NT2/D1 (cell line): Measurements from ENCODE around the gene CNGA2.

Source experiments
- DNase-seq: peaks from one replicate; pipeline ENCODE4 v3.0.0-alpha.2; 2011; ENCODE audit warnings: low read depth, low spot score
- H3K27me3 ChIP-seq: 2 replicates; pipeline ENCODE4 v1.6.0; 2011; ENCODE audit warnings: mild to moderate bottlenecking; ENCODE audit not compliant: insufficient read length, insufficient read depth
- H3K36me3 ChIP-seq: 2 replicates; pipeline ENCODE4 v1.6.1; 2011; ENCODE audit warnings: mild to moderate bottlenecking, low read length, mixed read lengths; ENCODE audit not compliant: insufficient read depth, insufficient read length
- H3K4me1 ChIP-seq: 2 replicates; pipeline ENCODE4 v1.5.1; 2011; ENCODE audit not compliant: insufficient read depth, insufficient read length
- H3K4me3 ChIP-seq: 2 replicates; pipeline ENCODE4 v1.5.1; 2011; ENCODE audit warnings: low read depth; ENCODE audit not compliant: insufficient read length
- H3K9ac ChIP-seq: 2 replicates; pipeline ENCODE4 v1.6.0; 2011; ENCODE audit warnings: low read depth; ENCODE audit not compliant: insufficient read length
- H3K9me3 ChIP-seq: 2 replicates; pipeline ENCODE4 v1.5.1; 2011; ENCODE audit warnings: mild to moderate bottlenecking, low read length; ENCODE audit not compliant: insufficient read depth
- SUZ12 ChIP-seq: IDR thresholded peaks from 2 replicates; pipeline ENCODE4 v1.6.1; 2011; ENCODE audit not compliant: insufficient read length, insufficient read depth; ENCODE audit errors: extremely low read depth
- YY1 ChIP-seq: IDR thresholded peaks from 2 replicates; pipeline ENCODE4 v1.6.1; 2011; ENCODE audit not compliant: insufficient read length, insufficient read depth
- ZNF274 ChIP-seq: IDR thresholded peaks from 2 replicates; pipeline ENCODE4 v1.6.1; 2011; ENCODE audit warnings: mild to moderate bottlenecking, low read depth, low read length

Gene CNGA2

DNA sequence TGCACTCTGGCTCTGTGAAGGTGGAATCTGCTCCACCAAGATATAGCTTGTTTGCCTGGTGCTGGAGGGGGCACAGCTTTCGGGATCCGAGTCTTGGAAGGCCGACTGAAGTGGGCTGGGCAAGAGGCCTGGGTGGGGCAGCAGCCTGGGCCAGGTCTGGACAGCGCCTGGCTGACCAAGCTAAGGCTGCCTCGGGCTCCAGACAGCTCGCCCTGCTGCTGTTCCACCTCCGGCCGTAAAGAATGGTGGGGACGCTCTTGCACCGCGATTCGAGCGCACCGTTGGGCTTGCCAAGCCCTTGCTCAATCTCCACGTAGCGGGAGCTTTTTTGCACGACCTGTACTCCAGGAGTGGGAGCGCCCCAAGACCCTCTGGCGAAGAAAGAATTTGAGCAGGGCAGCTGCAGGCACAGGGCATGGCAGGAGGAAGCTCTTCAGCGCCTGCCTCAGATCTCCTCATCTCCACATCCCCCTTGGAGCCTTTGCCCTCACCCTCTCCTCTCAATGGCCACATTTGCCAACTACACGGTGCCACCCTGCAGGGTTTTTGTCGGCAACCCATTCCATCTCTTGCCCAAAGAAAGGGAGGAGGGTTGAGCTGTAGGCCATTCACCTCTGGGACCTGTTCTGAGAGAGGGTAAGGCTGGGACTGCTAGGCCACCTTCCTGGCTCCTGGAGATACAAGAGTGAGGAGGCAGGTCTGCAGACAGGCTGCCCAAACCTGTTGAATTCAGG is 18.9 kb downstream of the CNGA2 start:
- no peak for TF ChIP-seq ZNF274
- TF ChIP-seq SUZ12: no peak
- no peak for TF ChIP-seq YY1
- Histone ChIP-seq H3K4me1 (no peaks in the 10 kb centered on the region), H3K36me3 (no peaks in the 10 kb centered on the region), H3K27me3 (no peaks in the 10 kb centered on the region), H3K9ac (no peak overlapping the region), H3K9me3 (no peaks in the 10 kb centered on the region), H3K4me3 (no peak overlapping the region)
- no peak for DNase-seq

DNA sequence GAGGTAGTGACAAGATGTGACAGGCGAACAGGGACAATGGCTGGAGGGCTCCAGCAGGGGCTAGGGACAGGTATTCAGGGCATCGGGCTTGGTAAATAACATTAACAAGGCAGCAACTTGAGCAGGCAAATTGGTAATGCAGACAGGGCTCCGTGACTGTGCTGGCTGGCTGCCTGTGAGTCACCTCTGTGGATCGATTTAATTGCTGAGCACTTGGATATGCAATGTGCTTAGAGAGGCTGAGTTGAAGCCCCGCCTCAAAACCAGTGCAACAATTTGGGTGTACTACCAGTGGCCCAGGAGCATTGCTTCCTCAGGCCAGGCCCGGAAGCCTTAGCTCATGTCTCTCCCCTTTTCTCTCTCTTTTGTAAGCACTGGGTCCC is 19.5 kb downstream of the CNGA2 start:
- no peaks in the 10 kb centered on the region for H3K27me3 ChIP-seq
- H3K4me3 ChIP-seq: no peak overlapping the region
- H3K9me3 ChIP-seq: no peaks in the 10 kb centered on the region
- H3K4me1 ChIP-seq: no peaks in the 10 kb centered on the region
- TF ChIP-seq YY1 (no peak), SUZ12 (no peak), ZNF274 (no peak)
- H3K36me3 ChIP-seq: no peaks in the 10 kb centered on the region
- no peak for DNase-seq
- H3K9ac ChIP-seq: no peak overlapping the region

- no peaks in the 10 kb centered on the region for H3K9me3 ChIP-seq
- TF ChIP-seq YY1: no peak
- no peak for TF ChIP-seq SUZ12
- no peak for TF ChIP-seq ZNF274
- no peaks in the 10 kb centered on the region for H3K27me3 ChIP-seq
- H3K36me3 ChIP-seq: no peaks in the 10 kb centered on the region
- no peak for DNase-seq
- no peak overlapping the region for H3K4me3 ChIP-seq
- no peak overlapping the region for H3K9ac ChIP-seq
- no peaks in the 10 kb centered on the region for H3K4me1 ChIP-seq
Measured at GRCh38 chrX:151754641-151755215, 20.2 kb downstream of the CNGA2 start.

DNA sequence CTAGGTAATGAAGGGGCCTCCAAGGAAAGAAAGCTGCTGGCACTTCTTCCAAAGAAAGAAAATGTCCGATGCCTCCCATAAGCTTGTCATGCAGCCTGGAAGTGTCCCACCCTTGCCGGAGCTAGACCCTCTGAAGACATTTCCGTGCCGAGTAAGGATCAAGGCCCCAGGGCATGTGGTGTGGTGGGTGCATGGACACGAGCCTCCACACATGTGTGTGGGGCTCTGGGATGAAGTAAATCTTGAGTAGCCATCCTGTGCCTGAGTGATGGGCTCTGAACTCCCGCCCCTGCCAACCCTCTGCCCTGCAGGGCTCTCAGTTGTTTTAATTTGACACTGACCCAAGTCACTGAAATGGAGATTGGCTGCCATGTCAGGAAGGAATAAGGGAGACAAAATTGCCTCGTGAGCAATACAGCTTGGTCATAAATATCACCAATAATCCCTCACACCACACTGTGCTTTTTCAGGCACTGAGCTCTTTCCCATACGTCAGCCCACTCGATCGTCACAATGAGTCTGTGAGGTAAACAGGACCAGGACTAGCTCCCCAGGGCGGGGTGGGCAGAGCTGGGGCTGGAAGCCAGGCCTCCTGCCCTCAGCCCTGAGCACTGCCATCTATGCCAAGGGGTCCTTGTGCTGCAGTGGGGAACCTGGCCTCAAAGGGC is 24.6 kb downstream of the CNGA2 start:
- no peak for TF ChIP-seq ZNF274
- no peak for TF ChIP-seq SUZ12
- H3K4me1 ChIP-seq: no peaks in the 10 kb centered on the region
- no peaks in the 10 kb centered on the region for H3K9me3 ChIP-seq
- H3K36me3 ChIP-seq: no peaks in the 10 kb centered on the region
- H3K4me3 ChIP-seq: no peak overlapping the region
- H3K27me3 ChIP-seq: no peaks in the 10 kb centered on the region
- H3K9ac ChIP-seq: no peak overlapping the region
- no peak for DNase-seq

GRCh38 chrX:151762802-151763201 is 28.3 kb downstream of the CNGA2 start:
- H3K27me3 ChIP-seq: no peaks in the 10 kb centered on the region
- DNase-seq: no peak
- no peak for TF ChIP-seq SUZ12
- no peak for TF ChIP-seq ZNF274
- TF ChIP-seq YY1: no peak

GRCh38 chrX:151763711-151764110 is 29.2 kb downstream of the CNGA2 start:
- H3K27me3 ChIP-seq: no peaks in the 10 kb centered on the region
- no peaks in the 10 kb centered on the region for H3K9me3 ChIP-seq
- no peak overlapping the region for H3K9ac ChIP-seq
- DNase-seq: no peak
- H3K4me3 ChIP-seq: no peak overlapping the region
- H3K4me1 ChIP-seq: no peaks in the 10 kb centered on the region
- H3K36me3 ChIP-seq: no peaks in the 10 kb centered on the region
- TF ChIP-seq ZNF274: no peak
- TF ChIP-seq YY1: no peak
- TF ChIP-seq SUZ12: no peak

More at GRCh38 chrX:151762802-151763201, 28.3 kb downstream of the CNGA2 start:
- Histone ChIP-seq H3K9ac (no peak overlapping the region), H3K4me3 (no peak overlapping the region), H3K36me3 (no peaks in the 10 kb centered on the region), H3K4me1 (no peaks in the 10 kb centered on the region), H3K9me3 (no peaks in the 10 kb centered on the region)

DNA sequence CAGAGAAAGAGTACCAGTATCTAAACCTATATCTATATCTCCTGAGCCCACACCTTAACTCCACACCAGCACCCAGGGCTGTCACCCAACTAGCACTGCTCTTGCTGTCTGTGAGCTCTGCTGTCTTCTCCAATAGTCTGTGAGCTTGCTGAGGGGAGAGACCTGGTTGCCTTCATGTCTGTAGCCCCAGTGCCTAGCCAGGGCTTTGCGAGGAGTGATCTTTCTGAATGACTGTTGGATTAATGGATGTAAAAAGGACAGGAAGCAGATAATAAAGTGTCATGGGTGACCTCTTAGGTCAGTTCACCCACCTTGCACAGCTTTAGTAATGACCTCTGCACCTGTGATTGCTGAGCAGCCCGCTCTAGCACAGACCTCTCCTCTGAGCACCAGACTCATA is 30.5 kb downstream of the CNGA2 start:
- no peak overlapping the region for H3K4me3 ChIP-seq
- H3K27me3 ChIP-seq: no peaks in the 10 kb centered on the region
- H3K9me3 ChIP-seq: no peaks in the 10 kb centered on the region
- no peaks in the 10 kb centered on the region for H3K4me1 ChIP-seq
- no peaks in the 10 kb centered on the region for H3K36me3 ChIP-seq
- DNase-seq: no peak
- TF ChIP-seq SUZ12 (no peak), ZNF274 (no peak), YY1 (no peak)
- H3K9ac ChIP-seq: no peak overlapping the region
